Tibial nerve (tissue), 4 donors: ENCODE results near the gene KCNK17.
A peak's percentile ranks its signal among the peaks of the same experiment; 100 is the strongest.

Source experiments
- CTCF ChIP-seq, 5 experiments: fragments of 200-600 bp in 3 of 5; fragments of 450-650 bp in 2 of 5; sonication (generic) in 3 of 5; IDR thresholded peaks; one replicate each; pipeline ENCODE4 v1.5.1; 2016 to 2019; ENCODE audit warnings: antibody characterized with exemption in 5 of 5, mild to moderate bottlenecking in 3 of 5, moderate library complexity in 2 of 5
- EP300 ChIP-seq, 2 donors: sonication (generic); formaldehyde crosslinking; IDR thresholded peaks; one replicate each; pipeline ENCODE4 v1.6.1; 2017; ENCODE audit warnings: antibody characterized with exemption in 2 of 2, mild to moderate bottlenecking in 1 of 2
- POLR2A ChIP-seq, 2 donors: fragments of 450-650 bp; IDR thresholded peaks; one replicate each; pipeline ENCODE4 v1.6.1; 2017; ENCODE audit warnings: antibody characterized with exemption in 2 of 2, mild to moderate bottlenecking in 2 of 2, moderate library complexity in 2 of 2

- peak; percentile 80 to 94 (median 85) for TF ChIP-seq CTCF (IDR thresholded peaks at IDR 0.05)
- TF ChIP-seq POLR2A (IDR thresholded peaks at IDR 0.05), result no peak
- TF ChIP-seq EP300 (IDR thresholded peaks at IDR 0.05), result no peak
Measured at GRCh38 chr6:39347906-39348585, 33.8 kb upstream of the KCNK17 start.
